Peyer's patch (tissue), 4 donors: ENCODE results near the gene C1QL3.

Source experiments
- CTCF ChIP-seq, 6 experiments: fragments of 450-650 bp in 4 of 6; fragments of 200-600 bp in 2 of 6; sonication (generic) in 1 of 6; IDR thresholded peaks; one replicate each; pipeline ENCODE4 v1.5.1; 2017 to 2019; ENCODE audit warnings: antibody characterized with exemption in 6 of 6, mild to moderate bottlenecking in 3 of 6, moderate library complexity in 1 of 6
- POLR2A ChIP-seq, 2 donors: fragments of 450-650 bp; IDR thresholded peaks; one replicate each; pipeline ENCODE4 v1.5.1; 2017; ENCODE audit warnings: antibody characterized with exemption in 2 of 2, mild to moderate bottlenecking in 2 of 2, moderate library complexity in 2 of 2

- TF ChIP-seq CTCF (IDR thresholded peaks at IDR 0.05) (no peak), POLR2A (IDR thresholded peaks at IDR 0.05) (no peak)
Observed at GRCh38 chr10:16505161-16505560, 16.5 kb downstream of the C1QL3 start.
